BE2C (cell line): ENCODE results near the gene SLC5A10.

Source experiments
- DNase-seq: peaks from one replicate; pipeline ENCODE4 v3.0.0-alpha.2; 2020
- H3K27me3 ChIP-seq: fragments of 250-450 bp; sonication (Bioruptor Pico); 2 replicates; pipeline ENCODE4 v1.5.1; 2020; ENCODE audit warnings: mild to moderate bottlenecking
- H3K36me3 ChIP-seq: fragments of 250-450 bp; sonication (Bioruptor Pico); 2 replicates; pipeline ENCODE4 v1.5.1; 2020; ENCODE audit warnings: mild to moderate bottlenecking
- H3K4me1 ChIP-seq: fragments of 250-450 bp; sonication (Bioruptor Pico); 2 replicates; pipeline ENCODE4 v1.5.1; 2020
- H3K4me3 ChIP-seq: 2 replicates; pipeline ENCODE4 v1.5.1; 2011; ENCODE audit warnings: low read depth, low read length
- H3K9me3 ChIP-seq: fragments of 250-450 bp; sonication (Bioruptor Pico); 2 replicates; pipeline ENCODE4 v1.5.1; 2020
- CTCF ChIP-seq: IDR thresholded peaks from 2 replicates; pipeline ENCODE4 v1.5.1; 2012; ENCODE audit warnings: mild to moderate bottlenecking, low read depth, low read length

SLC5A10 gene

DNA sequence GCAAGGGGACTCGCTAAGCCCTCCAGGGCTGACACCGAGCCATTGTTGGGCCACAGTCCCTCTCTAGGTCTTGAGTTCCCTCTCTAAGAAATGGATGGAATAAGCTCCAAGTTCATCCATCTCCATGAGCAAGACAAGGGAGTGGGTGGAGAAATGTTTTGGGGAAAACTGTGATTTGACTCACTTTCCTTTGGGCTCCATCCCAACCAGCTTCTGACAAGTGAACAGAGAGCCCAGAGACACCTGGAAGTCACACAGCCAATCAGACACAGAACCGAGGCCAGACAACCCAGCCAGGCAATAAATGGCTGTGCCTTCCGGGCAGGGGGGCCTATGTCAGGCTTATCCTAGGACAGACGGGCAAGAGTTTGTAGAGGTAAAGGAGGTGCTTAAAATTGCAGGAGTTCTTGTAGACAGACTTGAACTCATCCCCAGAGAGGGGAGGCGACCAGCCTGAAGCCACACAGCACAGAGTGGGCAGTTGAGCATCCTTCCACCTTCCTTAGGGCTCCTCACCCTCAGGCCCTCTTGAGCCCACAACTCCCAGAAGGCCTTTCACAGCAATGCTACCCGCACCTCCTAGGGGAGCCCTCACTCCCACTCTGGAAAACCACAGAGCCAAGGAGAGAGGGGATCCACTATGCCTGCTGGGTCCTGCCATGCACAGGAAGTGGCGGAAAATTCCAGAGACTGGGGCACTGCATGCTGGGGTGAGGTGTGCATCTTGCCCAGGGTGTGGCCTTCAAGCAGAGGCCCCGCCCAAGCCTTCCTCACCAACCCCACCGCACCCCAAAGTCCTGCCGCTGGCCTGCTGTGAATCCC is 62.1 kb downstream of the SLC5A10 start:
- Histone ChIP-seq H3K9me3 (no peaks in the 10 kb centered on the region), H3K4me3 (no peak overlapping the region), H3K27me3 (no peaks in the 10 kb centered on the region), H3K4me1 (no peaks in the 10 kb centered on the region), H3K36me3 (no peaks in the 10 kb centered on the region)
- DNase-seq, result no peak
- no peak for TF ChIP-seq CTCF

GRCh38 chr17:19014628-19015215 is 62.8 kb downstream of the SLC5A10 start:
- Histone ChIP-seq H3K4me1 (peaks cover 3% of the 10 kb centered on the region; the same call in 1 of the 2 replicates), H3K27me3 (no peaks in the 10 kb centered on the region), H3K4me3 (no peak overlapping the region), H3K9me3 (no peaks in the 10 kb centered on the region), H3K36me3 (no peaks in the 10 kb centered on the region)
- no peak for TF ChIP-seq CTCF
- DNase-seq, result no peak

DNA sequence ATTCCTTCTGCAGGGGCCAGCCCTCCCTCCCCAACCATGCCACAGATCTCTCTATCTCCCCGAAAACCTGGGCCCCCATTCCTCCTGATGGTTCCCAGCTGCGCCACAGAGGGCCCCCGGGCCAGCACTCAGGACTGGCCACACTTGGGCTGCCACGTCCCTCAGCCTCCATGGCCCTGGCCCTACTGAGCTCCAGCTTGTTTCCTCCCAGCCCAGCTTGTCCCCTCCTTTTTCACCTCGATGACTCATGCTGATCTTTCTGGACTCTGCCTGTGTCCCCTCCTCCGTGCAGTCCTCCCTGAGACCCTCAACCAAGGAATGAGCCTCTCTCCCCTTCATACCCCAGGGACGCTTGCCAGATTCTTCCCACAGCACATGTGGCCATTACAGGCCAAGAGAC is 63.5 kb downstream of the SLC5A10 start:
- no peak for TF ChIP-seq CTCF
- Histone ChIP-seq H3K4me1 (peaks cover 3% of the 10 kb centered on the region; the same call in 1 of the 2 replicates), H3K27me3 (no peaks in the 10 kb centered on the region), H3K4me3 (no peak overlapping the region), H3K36me3 (no peaks in the 10 kb centered on the region), H3K9me3 (no peaks in the 10 kb centered on the region)
- DNase-seq, result no peak

GRCh38 chr17:19016297-19016696 is 64.3 kb downstream of the SLC5A10 start:
- TF ChIP-seq CTCF, result no peak
- Histone ChIP-seq H3K9me3 (no peaks in the 10 kb centered on the region), H3K27me3 (no peaks in the 10 kb centered on the region), H3K4me1 (peaks cover 3% of the 10 kb centered on the region; the same call in 1 of the 2 replicates), H3K36me3 (no peaks in the 10 kb centered on the region), H3K4me3 (no peak overlapping the region)
- no peak for DNase-seq

DNA sequence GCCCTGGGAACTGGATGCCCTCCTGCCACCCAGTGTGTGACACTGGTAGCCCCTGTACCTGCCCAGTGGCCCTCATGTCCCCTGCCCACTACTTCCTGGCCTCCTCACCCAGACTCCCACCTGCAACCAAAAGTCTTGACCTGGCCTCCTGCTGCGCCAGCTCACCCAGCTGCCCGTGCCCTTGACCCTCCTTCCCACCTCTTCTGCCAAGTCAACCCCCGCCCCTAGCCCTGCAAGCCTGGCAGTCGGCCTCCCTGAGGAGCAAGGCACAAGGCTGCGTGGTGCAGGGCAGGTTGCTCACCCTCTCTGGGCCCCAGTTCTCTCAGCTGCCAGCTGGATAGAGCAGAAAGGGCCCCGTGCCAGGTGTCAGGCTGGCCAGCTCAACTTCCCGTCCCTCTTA is 64.9 kb downstream of the SLC5A10 start:
- DNase-seq, result no peak
- no peaks in the 10 kb centered on the region for H3K36me3 ChIP-seq
- H3K27me3 ChIP-seq, result no peaks in the 10 kb centered on the region
- H3K4me1 ChIP-seq, result peaks cover 3% of the 10 kb centered on the region; the same call in 1 of the 2 replicates
- no peak overlapping the region for H3K4me3 ChIP-seq
- H3K9me3 ChIP-seq, result no peaks in the 10 kb centered on the region
- no peak for TF ChIP-seq CTCF

- Histone ChIP-seq H3K9me3 (no peaks in the 10 kb centered on the region), H3K36me3 (no peaks in the 10 kb centered on the region), H3K4me1 (peaks cover 3% of the 10 kb centered on the region; the same call in 1 of the 2 replicates), H3K4me3 (no peak overlapping the region), H3K27me3 (no peaks in the 10 kb centered on the region)
- no peak for TF ChIP-seq CTCF
- DNase-seq, result no peak
These were observed 65.4 kb downstream of the SLC5A10 start for GRCh38 chr17:19017401-19017800.
